Psoas muscle (tissue), 8 donors: Measurements from ENCODE around the gene SUMO1. TPM values are rescaled to one million over a fixed set of nuclear protein-coding genes. Genes with fewer than 3 reads are reported as not detected.

Experiments used
- ATAC-seq, 4 donors: fragments of 200-7000 bp; cut with Tn5 transposase; one replicate each; pipeline ENCODE4 v1.9.1; 2020; ENCODE audit warnings: moderate library complexity in 3 of 4, mild to moderate bottlenecking in 2 of 4
- DNase-seq, 2 donors: peaks; one replicate each; pipeline ENCODE4 v3.0.0-alpha.2; 2020
- H3K27ac ChIP-seq: fragments of 200-600 bp; one replicate; pipeline ENCODE4 v1.8.0; 2022
- H3K27me3 ChIP-seq, 3 donors: fragments of 200-600 bp in 1 of 3; one replicate each; pipeline versions ENCODE4 v1.6.1 to v1.8.0; 2013 to 2022; ENCODE audit warnings: low read length in 2 of 3, mild to moderate bottlenecking in 2 of 3, moderate library complexity in 1 of 3; ENCODE audit not compliant: insufficient read depth in 3 of 3
- H3K36me3 ChIP-seq, 2 donors: fragments of 200-600 bp in 1 of 2; one replicate each; pipeline versions ENCODE4 v1.6.1 to v1.8.0; 2013 to 2022; ENCODE audit warnings: low read depth in 1 of 2, mild to moderate bottlenecking in 1 of 2, moderate library complexity in 1 of 2; ENCODE audit not compliant: insufficient read depth in 1 of 2
- H3K4me1 ChIP-seq: fragments of 200-600 bp; one replicate; pipeline ENCODE4 v1.8.0; 2022
- H3K4me3 ChIP-seq: fragments of 200-600 bp; one replicate; pipeline ENCODE4 v1.8.0; 2022; ENCODE audit warnings: mild to moderate bottlenecking
- H3K9me3 ChIP-seq: fragments of 200-600 bp; one replicate; pipeline ENCODE4 v1.8.0; 2022
- CTCF ChIP-seq: fragments of 200-600 bp; IDR thresholded peaks from one replicate; pipeline ENCODE4 v1.8.0; 2022; ENCODE audit warnings: antibody characterized with exemption
- whole genome bisulfite sequencing, 3 donors: extraction: QIAGEN DNeasy Blood & Tissue Kit; methylation state at CpG; one replicate each; pipeline versions ENCODE4 v1.1.6 to v1.1.7; 2013; 5-methylcytosine and 5-hydroxymethylcytosine counted together
- intact Hi-C, 2 donors: fragments of 100-400 bp; cut with DNase I; formaldehyde crosslinking; loops; one replicate each; pipeline versions ENCODE4 v1.11.0 to v1.14.2; 2022
- polyA plus RNA-seq, 3 donors: library from polyadenylated mRNA; stranded (reverse); fragments of 200-250 nt; gene quantifications; one replicate each; pipeline ENCODE4 v1.2.3, GENCODE V29; 2013
- total RNA-seq, 4 donors: library from RNA; stranded (reverse); fragmentation: NEBNext Ultra II Directional in 2 of 4; extraction: Animal tissue kit (Norgen Biotek cat#: 25700) in 2 of 4; gene quantifications; one replicate each; pipeline versions ENCODE4 v1.2.1 to v1.2.4, GENCODE V29; 2021 to 2023
- donor health status: healthy with polysubstance abuse.
- donor health status: DM: no; HTN: no; CAD: no; lungs with moderate emphysema.
- donor health status: Bipolar disorder and iron deficiency.
- donor health status: healthy.
- donor health status: DM: yes; HTN: yes; CAD: no.
- donor health status: DM: no; HTN: no; CAD: no.
- donor health status: DM: no; HTN: no; CAD: no.
- donor health status: DM: yes; HTN: yes; CAD: no.

SUMO1 gene
- total and polyA plus RNA-seq, 7 donors, result 55.4 to 134 (median 69.8) TPM

- H3K4me3 ChIP-seq, result no peak overlapping the region
- DNase-seq (no peak), ATAC-seq (no peak)
Measured at GRCh38 chr2:202221873-202222272, 16.5 kb downstream of the SUMO1 start.

GRCh38 chr2:202215179-202215578, 23.2 kb downstream of the SUMO1 start:
- no peak for DNase-seq
- Histone ChIP-seq H3K9me3 (no peaks in the 10 kb centered on the region), H3K4me3 (no peak overlapping the region), H3K36me3 (peaks cover 0 to 60% of the 10 kb centered on the region in 2 donors), H3K27ac (no peak overlapping the region), H3K4me1 (peaks cover under 1% of the 10 kb centered on the region), H3K27me3 (no peaks in the 10 kb centered on the region)
- no peak for TF ChIP-seq CTCF
- WGBS, 3 donors, result 93 to 100% (median 100%) methylated on average over 1 of the region's 1 CpG
- no peak for ATAC-seq
- intact Hi-C loops, result no loop called here

More at GRCh38 chr2:202221873-202222272, 16.5 kb downstream of the SUMO1 start:
- no peak overlapping the region for H3K27ac ChIP-seq
- no peaks in the 10 kb centered on the region for H3K9me3 ChIP-seq
- TF ChIP-seq CTCF, result no peak
- peaks cover 0 to 37% of the 10 kb centered on the region in 2 donors for H3K36me3 ChIP-seq
- peaks cover 15% of the 10 kb centered on the region for H3K4me1 ChIP-seq
- H3K27me3 ChIP-seq, result no peaks in the 10 kb centered on the region
- intact Hi-C loops, result no loop called here
- WGBS, 3 donors, result 67 to 100% (median 80%) methylated on average over 1 of the region's 1 CpG

GRCh38 chr2:202208526-202208925, 29.9 kb downstream of the SUMO1 start:
- Histone ChIP-seq H3K27me3 (no peaks in the 10 kb centered on the region), H3K9me3 (no peaks in the 10 kb centered on the region), H3K27ac (no peak overlapping the region), H3K36me3 (peaks cover 0 to 80% of the 10 kb centered on the region in 2 donors), H3K4me1 (no peaks in the 10 kb centered on the region), H3K4me3 (no peak overlapping the region)
- ATAC-seq (no peak), DNase-seq (no peak)
- no peak for TF ChIP-seq CTCF
- intact Hi-C loops, result no loop called here

GRCh38 chr2:202204855-202205254, 33.5 kb downstream of the SUMO1 start:
- WGBS, 3 donors, result 96 to 97% (median 96%) methylated on average over 2 of the region's 2 CpGs
- TF ChIP-seq CTCF, result no peak

GRCh38 chr2:202203348-202203747, 35.0 kb downstream of the SUMO1 start:
- Histone ChIP-seq H3K4me3 (no peak overlapping the region), H3K9me3 (no peaks in the 10 kb centered on the region), H3K36me3 (peaks cover 0 to 47% of the 10 kb centered on the region in 2 donors), H3K27me3 (no peaks in the 10 kb centered on the region), H3K27ac (no peak overlapping the region), H3K4me1 (no peaks in the 10 kb centered on the region)
- 95 to 96% (median 96%) methylated on average over 5 of the region's 5 CpGs for WGBS, 3 donors
- TF ChIP-seq CTCF, result no peak
- DNase-seq, result no peak
- intact Hi-C loops, result no loop called here
- ATAC-seq, result no peak

More at GRCh38 chr2:202204855-202205254, 33.5 kb downstream of the SUMO1 start:
- H3K9me3 ChIP-seq, result no peaks in the 10 kb centered on the region
- peaks cover 0 to 61% of the 10 kb centered on the region in 2 donors for H3K36me3 ChIP-seq
- H3K27me3 ChIP-seq, result no peaks in the 10 kb centered on the region
- ATAC-seq (no peak), DNase-seq (no peak)
- H3K27ac ChIP-seq, result no peak overlapping the region
- intact Hi-C loops, result no loop called here
- H3K4me3 ChIP-seq, result no peak overlapping the region
- no peaks in the 10 kb centered on the region for H3K4me1 ChIP-seq
